GM20000 (cell line): ENCODE measurements around the gene CTDP1.
"Not testable (repeated sequence)": the region's sequence is repeated elsewhere in the genome, so short reads cannot be mapped to it uniquely, and the experiment has no call there.

Source experiments
- DNase-seq: peaks from one replicate; pipeline ENCODE4 v3.0.0; 2012; ENCODE audit warnings: low spot score
- CTCF ChIP-seq: IDR thresholded peaks from 2 replicates; pipeline ENCODE4 v1.5.1; 2012; ENCODE audit warnings: mild to moderate bottlenecking, control low read depth; ENCODE audit errors: extremely low read depth, missing control alignments

Gene CTDP1

GRCh38 chr18:79728931-79729586 is 49.5 kb downstream of the CTDP1 start:
- TF ChIP-seq CTCF, result no peak
- no peak for DNase-seq

GRCh38 chr18:79729611-79730010 is 50.0 kb downstream of the CTDP1 start:
- DNase-seq, result no peak
- no peak for TF ChIP-seq CTCF

- TF ChIP-seq CTCF, result no peak
- DNase-seq, result no peak
Observed at GRCh38 chr18:79730804-79731203, 51.2 kb downstream of the CTDP1 start.

GRCh38 chr18:79731881-79732720 is 52.5 kb downstream of the CTDP1 start:
- not testable (repeated sequence) for DNase-seq

GRCh38 chr18:79732721-79733025 is 53.1 kb downstream of the CTDP1 start:
- DNase-seq, result no peak
- TF ChIP-seq CTCF, result no peak

- no peak for DNase-seq
- TF ChIP-seq CTCF, result no peak
Observed at GRCh38 chr18:79733135-79733701, 53.6 kb downstream of the CTDP1 start.

- TF ChIP-seq CTCF, result no peak
- no peak for DNase-seq
Observed at GRCh38 chr18:79733986-79734770, 54.6 kb downstream of the CTDP1 start.
